GM12878 (cell line): ENCODE measurements around the gene MCC. TPM values are rescaled to one million over a fixed set of nuclear protein-coding genes. Genes with fewer than 3 reads are reported as not detected.

Source experiments
- ATAC-seq: fragments of 200-7000 bp; cut with Tn5 transposase; 3 replicates; pipeline ENCODE4 v1.9.1; 2020; ENCODE audit warnings: mild to moderate bottlenecking, moderate library complexity
- BruUV-seq: library from RNA; stranded (reverse); fragments of 400-500 nt; replicated peaks from 2 replicates; lab custom pipeline; 2021; lab: Mats Ljungman, UMichigan
- CTCF ChIA-PET: fragments of 300-600 bp; sonication (Branson Sonifier 250); formaldehyde crosslinking; extraction: SDS; loops from one replicate; lab custom pipeline; 2021; ENCODE audit warnings: inconsistent platforms; lab: Yijun Ruan, JAX
- POLR2A ChIA-PET: fragments of 350-600 bp; formaldehyde crosslinking; extraction: SDS; loops from one replicate; lab custom pipeline; 2021; ENCODE audit warnings: inconsistent platforms; lab: Charles Lee
- RAD21 ChIA-PET: fragments of 300-600 bp; sonication (Branson Sonifier 250); formaldehyde crosslinking; loops from one replicate; lab custom pipeline; 2023; ENCODE audit warnings: antibody characterized with exemption; ENCODE audit not compliant: unreplicated experiment; lab: Charles Lee
- SMC1A ChIA-PET: fragments of 300-600 bp; sonication (Branson Sonifier 250); formaldehyde crosslinking; loops from one replicate; lab custom pipeline; 2023; ENCODE audit not compliant: unreplicated experiment, uncharacterized antibody; lab: Charles Lee
- DNase-seq: peaks from one replicate; pipeline ENCODE4 v3.0.0-alpha.2; 2011; ENCODE audit warnings: low read depth, low spot score
- FAIRE-seq: peaks from 3 replicates; lab custom pipeline; 2011; peaks lifted over from hg19 to GRCh38; lab: Jason Lieb, UNC
- H2AFZ ChIP-seq: 2 replicates; pipeline ENCODE4 v1.6.0; 2011; ENCODE audit warnings: low read depth, low read length, control low read depth; ENCODE audit not compliant: control insufficient read depth
- H3K27ac ChIP-seq: 2 replicates; pipeline ENCODE4 v1.5.1; 2011; ENCODE audit warnings: control low read depth; ENCODE audit not compliant: control insufficient read depth, insufficient read depth
- H3K27me3 ChIP-seq, 2 experiments: replicated peaks in 1 of 2; 2 replicates each; pipeline versions ENCODE4 v1.6.0 to v1.6.1; 2011; ENCODE audit warnings: low read length in 1 of 2; ENCODE audit not compliant: control insufficient read depth in 2 of 2, insufficient read depth in 2 of 2
- H3K36me3 ChIP-seq, 2 experiments: 2 replicates each; pipeline ENCODE4 v1.5.1; 2011; ENCODE audit warnings: low read length in 1 of 2; ENCODE audit not compliant: control insufficient read depth in 2 of 2, insufficient read depth in 2 of 2
- H3K4me1 ChIP-seq: 2 replicates; pipeline ENCODE4 v1.6.1; 2011; ENCODE audit warnings: mild to moderate bottlenecking, low read length, moderate library complexity, mixed read lengths; ENCODE audit not compliant: control insufficient read depth, insufficient read depth
- H3K4me2 ChIP-seq: 2 replicates; pipeline ENCODE4 v1.6.0; 2011; ENCODE audit warnings: control low read depth; ENCODE audit not compliant: control insufficient read depth, insufficient read depth
- H3K4me3 ChIP-seq: fragments of 200-600 bp; sonication (generic); 2 replicates; pipeline ENCODE4 v1.5.1; 2016
- H3K79me2 ChIP-seq: 2 replicates; pipeline ENCODE4 v1.6.0; 2011; ENCODE audit warnings: low read length; ENCODE audit not compliant: control insufficient read depth, insufficient read depth
- H3K9ac ChIP-seq: 2 replicates; pipeline ENCODE4 v1.8.0; 2011; ENCODE audit warnings: low read length, control low read depth, mixed read lengths; ENCODE audit not compliant: control insufficient read depth, insufficient read depth
- H3K9me3 ChIP-seq: replicated peaks from 3 replicates; pipeline ENCODE4 v1.5.1; 2011; ENCODE audit warnings: mild to moderate bottlenecking, low read length; ENCODE audit not compliant: control insufficient read depth, insufficient read depth
- H4K20me1 ChIP-seq: 2 replicates; pipeline ENCODE4 v1.6.0; 2011; ENCODE audit not compliant: control insufficient read depth, insufficient read depth
- ATF3 ChIP-seq: IDR thresholded peaks from 2 replicates; pipeline ENCODE4 v1.6.1; 2011; ENCODE audit warnings: low read depth, mild to moderate bottlenecking, low read length, moderate library complexity, borderline replicate concordance; ENCODE audit errors: extremely low read depth
- IKZF2 ChIP-seq, 2 experiments: fragments of 450-650 bp; IDR thresholded peaks; 2 replicates each; pipeline ENCODE4 v1.6.1; 2017; ENCODE audit warnings: mild to moderate bottlenecking in 2 of 2, moderate library complexity in 2 of 2
- NKRF ChIP-seq: fragments of 450-650 bp; conservative IDR thresholded peaks from 2 replicates; pipeline ENCODE4 v1.6.1; 2017; ENCODE audit warnings: mild to moderate bottlenecking, moderate library complexity
- POLR2AphosphoS5 ChIP-seq: IDR thresholded peaks from 2 replicates; pipeline ENCODE4 v1.6.1; 2011; ENCODE audit warnings: mild to moderate bottlenecking, low read length, inconsistent platforms
- RAD51 ChIP-seq: fragments of 450-650 bp; IDR thresholded peaks from 2 replicates; pipeline ENCODE4 v1.6.1; 2016; ENCODE audit warnings: moderate library complexity, mild to moderate bottlenecking, inconsistent platforms
- WGBS: methylation state at CpG from one replicate; pipeline ENCODE4 v1.1.6; 2016; ENCODE audit warnings: low lambda C conversion rate; ENCODE audit not compliant: insufficient replicate concordance, insufficient coverage; ENCODE audit errors: missing lambda C conversion rate; 5-methylcytosine and 5-hydroxymethylcytosine counted together
- in situ Hi-C: fragments of 300-500 bp; cut with MboI; formaldehyde crosslinking; loops from 9 replicates; pipeline ENCODE4 v1.14.3; 2018; ENCODE audit warnings: mixed read lengths
- intact Hi-C: fragments of 100-400 bp; cut with micrococcal nuclease; formaldehyde crosslinking; loops from one replicate; pipeline ENCODE4 v1.14.2; 2022; ENCODE audit not compliant: unreplicated experiment
- polyA plus RNA-seq, 11 experiments: library from polyadenylated mRNA; depleted of rRNA in 4 of 11; unstranded in 6 of 11; stranded (reverse) in 5 of 11; fragments of >200 nt; fragmentation: Nextera tagmentation in 4 of 11; fragmentation: Illumina TruSeq in 1 of 11; extraction: Ambion mirVana in 4 of 11; extraction: Trizol in 1 of 11; gene quantifications; 1 replicate in 1 of 11; 2 replicates in 10 of 11; pipeline versions ENCODE4 v1.2.1 to v1.2.3, GENCODE V29; 2011 to 2016; ENCODE audit warnings: inconsistent platforms in 2 of 11, missing spikeins in 2 of 11, low read depth in 1 of 11
- total RNA-seq, 4 experiments: library from RNA; depleted of rRNA in 3 of 4; stranded (reverse); fragments of >200 nt in 3 of 4; fragmentation: Illumina TruSeq in 1 of 4; extraction: Trizol in 1 of 4; gene quantifications; 2 replicates each; pipeline versions ENCODE4 v1.2.1 to v1.2.3, GENCODE V29; 2013 to 2021

The MCC gene
- total and polyA plus RNA-seq, 10 of the 15 experiments (the other 5 are each of a cell fraction or from before 2014, with no cell fraction given), result 0.03 to 0.86 (median 0.16) TPM

GRCh38 chr5:113271015-113271414, 217.2 kb downstream of the MCC start:
- intact Hi-C loops (no loop called here), in situ Hi-C loops (no loop called here)
- Histone ChIP-seq H2AFZ (no peak overlapping the region), H3K79me2 (no peaks in the 10 kb centered on the region), H3K27ac (no peak overlapping the region), H3K36me3 (no peaks in the 10 kb centered on the region), H4K20me1 (no peaks in the 10 kb centered on the region), H3K4me1 (no peaks in the 10 kb centered on the region), H3K9me3 (no peaks in the 10 kb centered on the region), H3K27me3 (no peaks in the 10 kb centered on the region), H3K4me2 (no peak overlapping the region), H3K4me3 (no peak overlapping the region), H3K9ac (no peak overlapping the region)
- ChIA-PET CTCF (no interaction called here), RAD21 (no interaction called here), SMC1A (interaction anchor here (0.6 kb wide), 1 partner anchor 307 kb away, joined by 3 read pairs; no protein-coding TSS in a partner anchor), POLR2A (interaction anchor here (0.5 kb wide), 1 partner anchor 157 kb away, joined by 4 read pairs; no protein-coding TSS in a partner anchor)
- 44% methylated on average over 2 of the region's 2 CpGs for WGBS
- no TSS peak for BruUV-seq
- DNase-seq (no peak), ATAC-seq (no peak), FAIRE-seq (no peak)
- TF ChIP-seq ATF3, result no peak
- TF ChIP-seq NKRF, result no peak

GRCh38 chr5:113270086-113270485, 218.2 kb downstream of the MCC start:
- Histone ChIP-seq H3K79me2 (no peaks in the 10 kb centered on the region), H3K4me2 (no peak overlapping the region), H3K27me3 (no peaks in the 10 kb centered on the region; a peak in 1 of 4 replicates), H3K27ac (no peak overlapping the region), H2AFZ (no peak overlapping the region), H3K9ac (no peak overlapping the region), H4K20me1 (no peaks in the 10 kb centered on the region), H3K9me3 (no peaks in the 10 kb centered on the region), H3K4me1 (no peaks in the 10 kb centered on the region), H3K4me3 (no peak overlapping the region), H3K36me3 (no peaks in the 10 kb centered on the region)
- ChIA-PET POLR2A (no interaction called here), CTCF (no interaction called here), SMC1A (no interaction called here), RAD21 (no interaction called here)
- intact Hi-C loops, result no loop called here
- in situ Hi-C loops, result no loop called here
- FAIRE-seq (no peak), DNase-seq (no peak), ATAC-seq (no peak)
- BruUV-seq, result no TSS peak
- WGBS, result 32% methylated on average over 5 of the region's 5 CpGs
- no peak for TF ChIP-seq IKZF2 (IDR thresholded peaks at IDR 0.05)
- no peak for TF ChIP-seq RAD51
- no peak for TF ChIP-seq POLR2AphosphoS5
